K562 (cell line): ENCODE results near the gene MILR1. TPM values are rescaled to one million over a fixed set of nuclear protein-coding genes. Genes with fewer than 3 reads are reported as not detected.
A peak's percentile ranks its signal among the peaks of the same experiment; 100 is the strongest.

Source experiments
- CCNT2 ChIP-seq: IDR thresholded peaks from 2 replicates; pipeline ENCODE4 v1.6.1; 2011; ENCODE audit warnings: borderline replicate concordance, low read depth, mild to moderate bottlenecking, moderate library complexity, mixed read lengths, low read length; ENCODE audit not compliant: insufficient read length; ENCODE audit errors: extremely low read depth
- EWSR1 ChIP-seq: fragments of 450-650 bp; IDR thresholded peaks from 2 replicates; pipeline ENCODE4 v1.6.1; 2018; ENCODE audit warnings: borderline replicate concordance, mild to moderate bottlenecking, low read depth, moderate library complexity; ENCODE audit not compliant: partially characterized antibody
- NFIX ChIP-seq: fragments of 250-450 bp; sonication (Bioruptor Pico); IDR thresholded peaks from 2 replicates; pipeline ENCODE4 v1.4.0; 2020; ENCODE audit warnings: low read depth, mild to moderate bottlenecking, moderate library complexity
- OTX1 ChIP-seq: fragments of 450-650 bp; formaldehyde crosslinking; IDR thresholded peaks from 2 replicates; pipeline ENCODE4 v1.4.0; 2022; ENCODE audit warnings: mild to moderate bottlenecking
- PCBP2 ChIP-seq: fragments of 200-400 bp; formaldehyde crosslinking; IDR thresholded peaks from 2 replicates; pipeline ENCODE4 v1.6.1; 2018; ENCODE audit warnings: low read length, low read depth, mild to moderate bottlenecking, moderate library complexity; ENCODE audit not compliant: poor library complexity, severe bottlenecking
- PHTF2 ChIP-seq: fragments of 250-450 bp; sonication (Bioruptor Pico); IDR thresholded peaks from 2 replicates; pipeline ENCODE4 v1.5.0; 2021; ENCODE audit warnings: mild to moderate bottlenecking
- POLR2AphosphoS2 ChIP-seq: IDR thresholded peaks from 2 replicates; pipeline ENCODE4 v1.6.1; 2012; ENCODE audit warnings: low read length, improper control_type of control experiment
- POLR2G ChIP-seq: fragments of 200-400 bp; formaldehyde crosslinking; IDR thresholded peaks from 2 replicates; pipeline ENCODE4 v1.6.1; 2017; ENCODE audit warnings: low read depth, mild to moderate bottlenecking, antibody characterized with exemption, low read length, moderate library complexity
- RBM22 ChIP-seq: fragments of 200-400 bp; formaldehyde crosslinking; IDR thresholded peaks from 2 replicates; pipeline ENCODE4 v1.6.1; 2018; ENCODE audit warnings: low read length, low read depth; ENCODE audit not compliant: poor library complexity, severe bottlenecking
- SP1 ChIP-seq: sonication (generic); formaldehyde crosslinking; IDR thresholded peaks from 2 replicates; pipeline ENCODE4 v1.8.1; 2022; ENCODE audit warnings: mild to moderate bottlenecking, missing genetic modification reagents
- ZBED1 ChIP-seq: IDR thresholded peaks from 2 replicates; pipeline ENCODE4 v1.6.1; 2014
- ZNF197 ChIP-seq: fragments of 200-800 bp; sonication (Bioruptor generic); IDR thresholded peaks from 2 replicates; pipeline ENCODE4 v1.6.1; 2016; ENCODE audit warnings: low read depth, missing genetic modification characterization, missing compliant biosample characterization
- ZNF23 ChIP-seq: fragments of 250-450 bp; sonication (Bioruptor Pico); IDR thresholded peaks from 2 replicates; pipeline ENCODE4 v1.4.0; 2020; ENCODE audit warnings: mild to moderate bottlenecking
- ZSCAN29 ChIP-seq: fragments of 450-650 bp; IDR thresholded peaks from 2 replicates; pipeline ENCODE4 v1.6.1; 2017
- polyA plus RNA-seq, 8 experiments: library from polyadenylated mRNA; depleted of rRNA in 4 of 8; stranded (reverse) in 5 of 8; unstranded in 3 of 8; fragments of >200 nt; fragmentation: Nextera tagmentation in 2 of 8; fragmentation: Illumina TruSeq in 1 of 8; extraction: Ambion mirVana in 2 of 8; extraction: Trizol in 1 of 8; gene quantifications; 2 replicates each; pipeline versions ENCODE4 v1.2.1 to v1.2.3, GENCODE V29; 2011 to 2014; ENCODE audit warnings: inconsistent platforms in 1 of 8, missing spikeins in 1 of 8
- total RNA-seq, 7 experiments: library from RNA; depleted of rRNA in 6 of 7; stranded (reverse); fragments of >200 nt in 6 of 7; fragmentation: Illumina TruSeq in 2 of 7; extraction: Trizol in 2 of 7; gene quantifications; 2 replicates each; pipeline versions ENCODE4 v1.2.1 to v1.2.3, GENCODE V29; 2011 to 2021; ENCODE audit warnings: low replicate concordance in 1 of 7
- TF ChIP-seq, protein P1 (sequence below), 2 experiments: fragments of 150-350 bp in 1 of 2; IDR thresholded peaks; 2 replicates each; pipeline ENCODE4 v1.6.1; 2012 to 2016; ENCODE audit warnings: low read depth in 2 of 2, low read length in 2 of 2, mild to moderate bottlenecking in 1 of 2, moderate library complexity in 1 of 2
- TF ChIP-seq, protein P2 (sequence below): fragments of 250-450 bp; sonication (Bioruptor Pico); IDR thresholded peaks from 2 replicates; pipeline ENCODE4 v1.8.0; 2022; ENCODE audit warnings: inconsistent platforms
- TF ChIP-seq, protein P3 (sequence below), 2 experiments: fragments of 450-650 bp in 1 of 2; IDR thresholded peaks; 2 replicates each; pipeline ENCODE4 v1.6.1; 2011 to 2017; ENCODE audit warnings: low read depth in 2 of 2, antibody characterized with exemption in 1 of 2, borderline replicate concordance in 1 of 2, low read length in 1 of 2, mild to moderate bottlenecking in 1 of 2, mixed read lengths in 1 of 2; ENCODE audit not compliant: control insufficient read depth in 1 of 2

The MILR1 gene
- total and polyA plus RNA-seq, 9 of the 15 experiments (the other 6 are each of a cell fraction or from before 2014, with no cell fraction given), result 3.8 to 14.1 (median 7.1) TPM

DNA sequence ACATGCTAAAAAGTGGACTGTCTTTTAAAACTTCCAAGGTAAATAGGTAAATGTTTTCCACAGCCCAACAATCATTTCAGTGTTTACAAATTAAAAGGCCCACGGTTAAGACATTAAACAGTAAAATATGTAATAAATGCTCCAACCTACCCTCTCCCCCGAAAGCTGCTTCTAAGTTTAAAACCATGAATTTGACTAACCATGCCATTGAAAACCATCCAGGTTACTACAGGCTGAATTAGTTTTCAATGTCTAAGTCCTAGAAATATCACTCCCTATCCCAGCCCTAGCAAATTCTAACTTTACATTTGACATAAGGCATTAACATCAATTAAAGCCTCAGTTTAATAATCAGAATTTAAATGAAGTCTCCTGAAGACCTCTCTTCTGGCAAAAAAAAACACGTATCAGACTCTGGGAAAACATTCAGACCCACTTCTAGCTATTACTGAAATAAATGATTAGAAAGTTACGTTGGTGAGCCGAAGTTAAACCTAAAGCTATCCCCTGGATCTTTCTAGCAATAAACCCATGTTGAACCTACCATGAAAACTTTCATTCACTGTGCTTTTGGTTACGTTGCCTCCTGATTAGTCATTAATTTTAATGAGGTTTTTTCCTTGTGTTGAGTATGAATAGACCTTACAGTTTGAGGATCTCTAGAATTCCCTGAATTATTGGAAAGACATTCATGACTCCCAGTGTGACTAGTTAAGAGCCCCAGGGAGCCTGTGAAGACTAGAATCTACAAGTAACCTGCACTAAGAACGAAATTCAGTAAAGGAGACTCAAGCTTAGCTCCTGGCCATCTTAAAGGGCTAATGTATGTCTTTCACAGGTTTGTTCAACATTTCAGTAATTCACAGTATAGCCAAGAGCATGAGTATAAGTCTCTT is 49.6 kb downstream of the MILR1 start (continued):
- TF ChIP-seq PCBP2, result no peak
- TF ChIP-seq EWSR1, result peak; percentile 63
- peak; percentile 74 for TF ChIP-seq RBM22
- TF ChIP-seq ZSCAN29, result 0 out of 2 replicates have a peak, but pooled peaks have one; percentile 35
- peak; percentile 30 for TF ChIP-seq CCNT2
- TF ChIP-seq POLR2AphosphoS2, result peak; percentile 92
- no peak for TF ChIP-seq ZNF23 (CRISPR knock-in tag)
- TF ChIP-seq SP1, result peak; percentile 62; the same call in 1 of the 2 replicates
- no peak for TF ChIP-seq ZNF197 (CRISPR knock-in tag)
- 0 out of 2 replicates have a peak, but pooled peaks have one; percentile 12 for TF ChIP-seq PHTF2 (CRISPR knock-in tag)
- peak; percentile 66 for TF ChIP-seq POLR2G
- TF ChIP-seq, protein P1, sequence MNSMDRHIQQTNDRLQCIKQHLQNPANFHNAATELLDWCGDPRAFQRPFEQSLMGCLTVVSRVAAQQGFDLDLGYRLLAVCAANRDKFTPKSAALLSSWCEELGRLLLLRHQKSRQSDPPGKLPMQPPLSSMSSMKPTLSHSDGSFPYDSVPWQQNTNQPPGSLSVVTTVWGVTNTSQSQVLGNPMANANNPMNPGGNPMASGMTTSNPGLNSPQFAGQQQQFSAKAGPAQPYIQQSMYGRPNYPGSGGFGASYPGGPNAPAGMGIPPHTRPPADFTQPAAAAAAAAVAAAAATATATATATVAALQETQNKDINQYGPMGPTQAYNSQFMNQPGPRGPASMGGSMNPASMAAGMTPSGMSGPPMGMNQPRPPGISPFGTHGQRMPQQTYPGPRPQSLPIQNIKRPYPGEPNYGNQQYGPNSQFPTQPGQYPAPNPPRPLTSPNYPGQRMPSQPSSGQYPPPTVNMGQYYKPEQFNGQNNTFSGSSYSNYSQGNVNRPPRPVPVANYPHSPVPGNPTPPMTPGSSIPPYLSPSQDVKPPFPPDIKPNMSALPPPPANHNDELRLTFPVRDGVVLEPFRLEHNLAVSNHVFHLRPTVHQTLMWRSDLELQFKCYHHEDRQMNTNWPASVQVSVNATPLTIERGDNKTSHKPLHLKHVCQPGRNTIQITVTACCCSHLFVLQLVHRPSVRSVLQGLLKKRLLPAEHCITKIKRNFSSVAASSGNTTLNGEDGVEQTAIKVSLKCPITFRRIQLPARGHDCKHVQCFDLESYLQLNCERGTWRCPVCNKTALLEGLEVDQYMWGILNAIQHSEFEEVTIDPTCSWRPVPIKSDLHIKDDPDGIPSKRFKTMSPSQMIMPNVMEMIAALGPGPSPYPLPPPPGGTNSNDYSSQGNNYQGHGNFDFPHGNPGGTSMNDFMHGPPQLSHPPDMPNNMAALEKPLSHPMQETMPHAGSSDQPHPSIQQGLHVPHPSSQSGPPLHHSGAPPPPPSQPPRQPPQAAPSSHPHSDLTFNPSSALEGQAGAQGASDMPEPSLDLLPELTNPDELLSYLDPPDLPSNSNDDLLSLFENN (IDR thresholded peaks at IDR 0.05; ENCODE audit: low read depth in 2 of 2, low read length in 2 of 2), result peak in 1 of 2 experiments; percentile 63; a peak in 1 of 4 replicates
- no peak for TF ChIP-seq NFIX (CRISPR knock-in tag)
- TF ChIP-seq OTX1 (CRISPR knock-in tag), result peak; percentile 62; the same call in 1 of the 2 replicates
- TF ChIP-seq, protein P2, sequence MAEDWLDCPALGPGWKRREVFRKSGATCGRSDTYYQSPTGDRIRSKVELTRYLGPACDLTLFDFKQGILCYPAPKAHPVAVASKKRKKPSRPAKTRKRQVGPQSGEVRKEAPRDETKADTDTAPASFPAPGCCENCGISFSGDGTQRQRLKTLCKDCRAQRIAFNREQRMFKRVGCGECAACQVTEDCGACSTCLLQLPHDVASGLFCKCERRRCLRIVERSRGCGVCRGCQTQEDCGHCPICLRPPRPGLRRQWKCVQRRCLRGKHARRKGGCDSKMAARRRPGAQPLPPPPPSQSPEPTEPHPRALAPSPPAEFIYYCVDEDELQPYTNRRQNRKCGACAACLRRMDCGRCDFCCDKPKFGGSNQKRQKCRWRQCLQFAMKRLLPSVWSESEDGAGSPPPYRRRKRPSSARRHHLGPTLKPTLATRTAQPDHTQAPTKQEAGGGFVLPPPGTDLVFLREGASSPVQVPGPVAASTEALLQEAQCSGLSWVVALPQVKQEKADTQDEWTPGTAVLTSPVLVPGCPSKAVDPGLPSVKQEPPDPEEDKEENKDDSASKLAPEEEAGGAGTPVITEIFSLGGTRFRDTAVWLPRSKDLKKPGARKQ, result no peak
- TF ChIP-seq ZBED1, result no peak
- TF ChIP-seq, protein P3, sequence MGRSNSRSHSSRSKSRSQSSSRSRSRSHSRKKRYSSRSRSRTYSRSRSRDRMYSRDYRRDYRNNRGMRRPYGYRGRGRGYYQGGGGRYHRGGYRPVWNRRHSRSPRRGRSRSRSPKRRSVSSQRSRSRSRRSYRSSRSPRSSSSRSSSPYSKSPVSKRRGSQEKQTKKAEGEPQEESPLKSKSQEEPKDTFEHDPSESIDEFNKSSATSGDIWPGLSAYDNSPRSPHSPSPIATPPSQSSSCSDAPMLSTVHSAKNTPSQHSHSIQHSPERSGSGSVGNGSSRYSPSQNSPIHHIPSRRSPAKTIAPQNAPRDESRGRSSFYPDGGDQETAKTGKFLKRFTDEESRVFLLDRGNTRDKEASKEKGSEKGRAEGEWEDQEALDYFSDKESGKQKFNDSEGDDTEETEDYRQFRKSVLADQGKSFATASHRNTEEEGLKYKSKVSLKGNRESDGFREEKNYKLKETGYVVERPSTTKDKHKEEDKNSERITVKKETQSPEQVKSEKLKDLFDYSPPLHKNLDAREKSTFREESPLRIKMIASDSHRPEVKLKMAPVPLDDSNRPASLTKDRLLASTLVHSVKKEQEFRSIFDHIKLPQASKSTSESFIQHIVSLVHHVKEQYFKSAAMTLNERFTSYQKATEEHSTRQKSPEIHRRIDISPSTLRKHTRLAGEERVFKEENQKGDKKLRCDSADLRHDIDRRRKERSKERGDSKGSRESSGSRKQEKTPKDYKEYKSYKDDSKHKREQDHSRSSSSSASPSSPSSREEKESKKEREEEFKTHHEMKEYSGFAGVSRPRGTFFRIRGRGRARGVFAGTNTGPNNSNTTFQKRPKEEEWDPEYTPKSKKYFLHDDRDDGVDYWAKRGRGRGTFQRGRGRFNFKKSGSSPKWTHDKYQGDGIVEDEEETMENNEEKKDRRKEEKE (IDR thresholded peaks at IDR 0.05; ENCODE audit: borderline replicate concordance in 1 of 2, control insufficient read depth in 1 of 2, low read depth in 2 of 2, low read length in 1 of 2), result peak in 1 of 2 experiments; percentile 39; a peak in 1 of 4 replicates
